NCI-H460 (cell line): ENCODE results near the gene SNX4. TPM values are rescaled to one million over a fixed set of nuclear protein-coding genes. Genes with fewer than 3 reads are reported as not detected.
"Not testable (repeated sequence)": the region's sequence is repeated elsewhere in the genome, so short reads cannot be mapped to it uniquely, and the experiment has no call there.

Experiments
- DNase-seq: peaks from one replicate; pipeline ENCODE4 v3.0.0-alpha.2; 2016; ENCODE audit warnings: low read depth; ENCODE audit errors: extremely low read depth
- small RNA-seq, 2 experiments: library from RNA; depleted of rRNA; stranded (forward); fragments of <200 nt; gene quantifications; one replicate each; pipeline ENCODE3, GENCODE V24; 2014
- total RNA-seq: library from RNA; depleted of rRNA; stranded (reverse); fragments of >200 nt; shearing (Covaris generic); gene quantifications from 2 replicates; pipeline ENCODE4 v1.2.3, GENCODE V29; 2014; rRNA removed

The SNX4 gene
- total RNA-seq, 1 experiment from 2014 or later: 35.4 TPM

GRCh38 chr3:125406070-125406469, 113.9 kb downstream of the SNX4 start:
- DNase-seq: no peak

- DNase-seq: not testable (repeated sequence)
Observed at GRCh38 chr3:125405515-125405914, 114.5 kb downstream of the SNX4 start.

- DNase-seq: no peak
Observed at GRCh38 chr3:125403789-125404188, 116.2 kb downstream of the SNX4 start.

GRCh38 chr3:125402639-125403038, 117.4 kb downstream of the SNX4 start:
- DNase-seq: no peak

DNA sequence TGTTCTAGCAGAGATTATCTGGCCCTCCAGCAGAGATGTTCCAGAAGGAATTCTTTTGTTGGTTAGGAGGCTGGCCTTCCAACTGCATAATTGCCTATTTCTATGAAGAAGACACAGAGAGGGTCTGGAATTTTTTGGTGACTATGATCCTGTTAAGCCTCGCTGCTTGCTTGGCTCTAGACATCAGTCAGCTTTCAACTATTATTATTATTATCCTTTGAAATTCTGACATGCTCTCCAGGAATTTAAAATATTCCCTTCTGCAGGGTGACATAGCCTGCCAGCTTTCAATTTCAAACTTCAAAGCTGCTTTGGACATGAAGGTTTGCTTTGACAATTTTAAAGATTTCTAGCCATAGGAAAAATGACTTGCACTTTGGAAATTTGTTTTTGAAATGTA, 118.6 kb downstream of the SNX4 start:
- no peak for DNase-seq

- DNase-seq: no peak
Observed at GRCh38 chr3:125398952-125399351, 121.0 kb downstream of the SNX4 start.

Small RNAs within 50 kb of the gene (small RNA-seq; reads per million reads assigned to genes)
- 0 reads per million in 2 experiments for gene RF00019

Other genes with a start within 250 kb of the SNX4 start
- 17.0 and 20.3 TPM in 2 replicates for gene ZNF148, start 144.9 kb downstream of the SNX4 start, total RNA-seq
- gene OSBPL11, start 75.3 kb upstream of the SNX4 start, total RNA-seq: 6.3 and 9.3 TPM in 2 replicates